Osteoblast (primary cell): ENCODE data around the gene SIAH1. TPM values are rescaled to one million over a fixed set of nuclear protein-coding genes. Genes with fewer than 3 reads are reported as not detected.

Source experiments
- DNase-seq: peaks from one replicate; pipeline ENCODE4 v3.0.0; 2011; ENCODE audit warnings: low spot score, mixed read lengths; ENCODE audit not compliant: insufficient read length; ENCODE audit errors: missing footprints
- H2AFZ ChIP-seq: 2 replicates; pipeline ENCODE4 v1.6.0; 2011; ENCODE audit warnings: mild to moderate bottlenecking, low read length
- H3K27ac ChIP-seq: 2 replicates; pipeline ENCODE4 v1.5.1; 2011; ENCODE audit warnings: mild to moderate bottlenecking, low read depth, low read length, moderate library complexity
- H3K27me3 ChIP-seq: 2 replicates; pipeline ENCODE4 v1.6.0; 2012; ENCODE audit warnings: mild to moderate bottlenecking, control low read depth, inconsistent platforms, low read length, moderate library complexity; ENCODE audit not compliant: insufficient read depth
- H3K36me3 ChIP-seq: 2 replicates; pipeline ENCODE4 v1.5.1; 2011; ENCODE audit warnings: mild to moderate bottlenecking, low read length, control low read depth, moderate library complexity; ENCODE audit not compliant: insufficient read depth
- H3K4me1 ChIP-seq: 2 replicates; pipeline ENCODE4 v1.5.1; 2011; ENCODE audit warnings: mild to moderate bottlenecking, low read length, control low read depth, moderate library complexity; ENCODE audit not compliant: insufficient read depth
- H3K4me2 ChIP-seq: 2 replicates; pipeline ENCODE4 v1.6.0; 2011; ENCODE audit warnings: mild to moderate bottlenecking, low read length; ENCODE audit not compliant: insufficient read depth
- H3K4me3 ChIP-seq: fragments of 200-600 bp; sonication (generic); 3 replicates; pipeline ENCODE4 v1.5.1; 2012; ENCODE audit warnings: mild to moderate bottlenecking, low read length, inconsistent platforms; ENCODE audit not compliant: insufficient read depth
- H3K79me2 ChIP-seq: 2 replicates; pipeline ENCODE4 v1.6.0; 2012; ENCODE audit warnings: mild to moderate bottlenecking, low read length, control low read depth, inconsistent platforms; ENCODE audit not compliant: insufficient read depth
- H3K9me3 ChIP-seq: 2 replicates; pipeline ENCODE4 v1.5.1; 2011; ENCODE audit warnings: low read depth, low read length, control low read depth
- H4K20me1 ChIP-seq: 2 replicates; pipeline ENCODE4 v1.6.0; 2012; ENCODE audit warnings: mild to moderate bottlenecking, low read length, control low read depth; ENCODE audit not compliant: insufficient read depth
- CTCF ChIP-seq: IDR thresholded peaks from 2 replicates; pipeline ENCODE4 v1.5.1; 2011; ENCODE audit warnings: mild to moderate bottlenecking, low read depth, low read length, moderate library complexity; ENCODE audit errors: extremely low read depth
- total RNA-seq: library from RNA; depleted of rRNA; stranded (reverse); fragments of >200 nt; gene quantifications from 2 replicates; pipeline ENCODE4 v1.2.3, GENCODE V29; 2012

The SIAH1 gene
- total RNA-seq, 1 donor = 43.1 TPM

GRCh38 chr16:48329138-48329537 lies 56.1 kb downstream of the SIAH1 start:
- Histone ChIP-seq H2AFZ (no peak overlapping the region), H3K4me1 (peaks cover 13% of the 10 kb centered on the region), H3K27ac (no peak overlapping the region), H3K27me3 (no peaks in the 10 kb centered on the region), H3K79me2 (peaks cover 3% of the 10 kb centered on the region), H3K9me3 (no peaks in the 10 kb centered on the region), H4K20me1 (peaks cover 9% of the 10 kb centered on the region), H3K36me3 (peaks cover 5% of the 10 kb centered on the region), H3K4me3 (no peak overlapping the region), H3K4me2 (no peak overlapping the region)
- no peak for DNase-seq
- no peak for TF ChIP-seq CTCF

- no peak for DNase-seq
- no peak overlapping the region for H2AFZ ChIP-seq
- H4K20me1 ChIP-seq = peaks cover 9% of the 10 kb centered on the region
- no peak overlapping the region for H3K4me2 ChIP-seq
- TF ChIP-seq CTCF = no peak
- H3K79me2 ChIP-seq = peaks cover 9% of the 10 kb centered on the region
- peaks cover 20% of the 10 kb centered on the region for H3K4me1 ChIP-seq
- no peaks in the 10 kb centered on the region for H3K27me3 ChIP-seq
- H3K27ac ChIP-seq = no peak overlapping the region
- H3K36me3 ChIP-seq = peaks cover 3% of the 10 kb centered on the region
- H3K9me3 ChIP-seq = no peaks in the 10 kb centered on the region
- H3K4me3 ChIP-seq = no peak overlapping the region
Measured at GRCh38 chr16:48326915-48327314, 58.3 kb downstream of the SIAH1 start.

GRCh38 chr16:48323783-48324775 lies 61.1 kb downstream of the SIAH1 start:
- peak; percentile 11 for DNase-seq
- TF ChIP-seq CTCF = no peak
- peaks cover 3% of the 10 kb centered on the region for H4K20me1 ChIP-seq
- no peak overlapping the region for H2AFZ ChIP-seq
- no peak overlapping the region for H3K4me2 ChIP-seq
- H3K79me2 ChIP-seq = peaks cover 9% of the 10 kb centered on the region
- H3K4me3 ChIP-seq = no peak overlapping the region
- no peak overlapping the region for H3K27ac ChIP-seq
- H3K9me3 ChIP-seq = no peaks in the 10 kb centered on the region
- no peaks in the 10 kb centered on the region for H3K27me3 ChIP-seq
- H3K36me3 ChIP-seq = peaks cover 3% of the 10 kb centered on the region
- peaks cover 17% of the 10 kb centered on the region for H3K4me1 ChIP-seq

GRCh38 chr16:48321317-48322036 lies 63.7 kb downstream of the SIAH1 start:
- H3K36me3 ChIP-seq = no peaks in the 10 kb centered on the region
- no peak overlapping the region for H3K4me3 ChIP-seq
- H4K20me1 ChIP-seq = peaks cover 13% of the 10 kb centered on the region
- DNase-seq = peak; percentile 84
- TF ChIP-seq CTCF = no peak
- no peak overlapping the region for H2AFZ ChIP-seq
- H3K4me1 ChIP-seq = peaks cover 40% of the 10 kb centered on the region
- H3K27me3 ChIP-seq = no peaks in the 10 kb centered on the region
- no peak overlapping the region for H3K4me2 ChIP-seq
- H3K79me2 ChIP-seq = peaks cover 9% of the 10 kb centered on the region
- peak overlapping the region; percentile 69 for H3K27ac ChIP-seq
- no peaks in the 10 kb centered on the region for H3K9me3 ChIP-seq
